ENCODE data around the gene MEOX1. TPM values are rescaled to one million over a fixed set of nuclear protein-coding genes. Genes with fewer than 3 reads are reported as not detected.

Gene MEOX1
- total RNA-seq, 2 donors from 2014 or later: 0.64 to 4.1 TPM

DNA sequence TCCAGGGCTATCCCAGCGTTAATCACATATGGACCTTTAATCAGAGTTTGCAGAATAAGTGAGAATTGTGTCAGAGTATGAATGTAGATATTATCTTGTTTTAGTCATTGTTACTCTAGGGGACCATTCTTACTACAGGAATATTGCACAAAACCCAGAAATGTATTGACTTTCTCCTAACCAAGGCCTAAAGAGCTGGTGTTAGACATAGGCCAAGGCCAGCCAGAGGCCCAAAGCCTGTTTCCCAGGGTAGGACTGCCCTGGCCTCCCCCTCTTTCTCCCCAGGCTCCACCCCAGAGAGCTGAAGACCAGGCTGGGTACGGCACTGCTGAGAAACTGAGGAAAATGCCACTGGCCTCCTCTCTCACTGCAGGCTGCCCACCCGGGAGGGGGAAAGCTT lies 41.9 kb upstream of the MEOX1 start:
- TF ChIP-seq, protein P1, sequence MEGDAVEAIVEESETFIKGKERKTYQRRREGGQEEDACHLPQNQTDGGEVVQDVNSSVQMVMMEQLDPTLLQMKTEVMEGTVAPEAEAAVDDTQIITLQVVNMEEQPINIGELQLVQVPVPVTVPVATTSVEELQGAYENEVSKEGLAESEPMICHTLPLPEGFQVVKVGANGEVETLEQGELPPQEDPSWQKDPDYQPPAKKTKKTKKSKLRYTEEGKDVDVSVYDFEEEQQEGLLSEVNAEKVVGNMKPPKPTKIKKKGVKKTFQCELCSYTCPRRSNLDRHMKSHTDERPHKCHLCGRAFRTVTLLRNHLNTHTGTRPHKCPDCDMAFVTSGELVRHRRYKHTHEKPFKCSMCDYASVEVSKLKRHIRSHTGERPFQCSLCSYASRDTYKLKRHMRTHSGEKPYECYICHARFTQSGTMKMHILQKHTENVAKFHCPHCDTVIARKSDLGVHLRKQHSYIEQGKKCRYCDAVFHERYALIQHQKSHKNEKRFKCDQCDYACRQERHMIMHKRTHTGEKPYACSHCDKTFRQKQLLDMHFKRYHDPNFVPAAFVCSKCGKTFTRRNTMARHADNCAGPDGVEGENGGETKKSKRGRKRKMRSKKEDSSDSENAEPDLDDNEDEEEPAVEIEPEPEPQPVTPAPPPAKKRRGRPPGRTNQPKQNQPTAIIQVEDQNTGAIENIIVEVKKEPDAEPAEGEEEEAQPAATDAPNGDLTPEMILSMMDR (IDR thresholded peaks at IDR 0.05): no peak
- Histone ChIP-seq H3K4me1 (no peaks in the 10 kb centered on the region), H3K36me3 (no peaks in the 10 kb centered on the region), H3K9ac (ENCODE audit: low read depth in 2 of 2, low read length in 2 of 2) (no peak overlapping the region), H3K27ac (no peak overlapping the region), H3K9me3 (no peaks in the 10 kb centered on the region), H3K27me3 (peaks cover 4% of the 10 kb centered on the region), H3K4me3 (no peak overlapping the region)
- DNase-seq: no peak
- intact Hi-C loops (cut with DNase I): no loop called here

DNA sequence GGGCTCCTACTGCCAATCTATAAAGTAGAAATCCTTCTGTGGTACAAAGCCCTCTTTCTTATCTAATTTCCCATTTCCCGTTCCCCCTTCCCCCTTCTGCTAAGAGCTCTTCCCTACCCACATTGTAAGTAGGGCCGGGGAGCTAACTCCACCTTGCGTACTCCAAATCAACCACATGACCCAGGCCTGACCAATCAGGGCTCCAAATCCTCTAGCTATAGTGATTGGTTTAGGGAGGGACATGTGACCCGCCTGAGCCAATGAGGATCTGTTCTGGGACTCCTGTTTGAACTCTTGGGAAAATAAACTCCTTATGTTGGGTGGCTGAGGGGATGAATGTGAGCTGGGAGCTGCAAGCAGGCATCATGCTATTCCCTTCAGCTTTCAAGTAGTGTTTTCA lies 40.9 kb upstream of the MEOX1 start:
- H3K9me3 ChIP-seq: no peaks in the 10 kb centered on the region
- no peaks in the 10 kb centered on the region for H3K36me3 ChIP-seq
- peaks cover 4% of the 10 kb centered on the region for H3K27me3 ChIP-seq
- TF ChIP-seq, protein P1 (IDR thresholded peaks at IDR 0.05): no peak
- H3K9ac ChIP-seq (ENCODE audit: low read depth in 2 of 2, low read length in 2 of 2): no peak overlapping the region
- no peak overlapping the region for H3K27ac ChIP-seq
- no peaks in the 10 kb centered on the region for H3K4me1 ChIP-seq
- no peak for DNase-seq
- H3K4me3 ChIP-seq: no peak overlapping the region
- intact Hi-C loops (cut with DNase I): no loop called here

DNA sequence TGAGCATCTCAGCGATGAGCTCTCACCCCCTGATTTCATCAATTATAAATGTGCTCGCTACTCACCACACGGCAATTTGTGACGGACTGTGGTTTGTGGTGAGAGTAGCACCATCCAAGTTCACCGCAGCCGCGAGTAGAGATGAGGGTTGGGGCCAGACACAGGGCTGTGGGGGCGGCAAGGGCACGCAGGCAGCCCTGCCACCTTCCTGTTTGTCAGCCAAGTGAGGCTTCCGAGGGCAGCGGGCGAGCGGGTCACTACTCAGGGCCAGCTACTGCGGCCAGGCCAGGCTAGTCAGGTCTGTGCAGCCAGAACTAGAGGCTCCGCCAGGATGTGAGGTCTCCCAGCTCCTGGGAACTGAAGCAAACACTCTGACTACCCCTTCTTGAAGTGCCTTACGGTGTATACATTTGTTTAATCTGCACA lies 39.6 kb upstream of the MEOX1 start:
- Histone ChIP-seq H3K4me1 (no peaks in the 10 kb centered on the region), H3K9me3 (no peaks in the 10 kb centered on the region), H3K4me3 (no peak overlapping the region), H3K27me3 (no peaks in the 10 kb centered on the region), H3K36me3 (no peaks in the 10 kb centered on the region), H3K9ac (ENCODE audit: low read depth in 2 of 2, low read length in 2 of 2) (no peak overlapping the region), H3K27ac (no peak overlapping the region)
- TF ChIP-seq, protein P1 (IDR thresholded peaks at IDR 0.05): no peak
- intact Hi-C loops (cut with DNase I): no loop called here
- no peak for DNase-seq

DNA sequence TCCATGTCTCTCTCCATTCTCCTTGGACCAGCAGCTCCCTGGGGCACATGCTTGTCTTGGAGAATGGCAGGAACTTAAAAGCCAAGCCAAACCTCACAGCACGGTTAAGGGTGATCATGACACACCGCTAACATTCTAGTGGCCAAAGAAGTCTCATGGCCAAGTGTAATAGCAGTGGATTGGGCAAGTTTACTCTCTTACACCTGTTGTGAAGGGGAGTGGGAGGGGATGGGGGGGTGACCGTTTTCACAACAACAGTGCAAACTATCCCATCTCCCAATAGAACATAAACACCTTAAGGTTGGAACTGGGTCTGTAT lies 37.7 kb upstream of the MEOX1 start:
- TF ChIP-seq, protein P1 (IDR thresholded peaks at IDR 0.05): no peak
- no peaks in the 10 kb centered on the region for H3K36me3 ChIP-seq
- H3K27ac ChIP-seq: no peak overlapping the region
- intact Hi-C loops (cut with DNase I): loop anchor here (10.0 kb wide), 1 partner anchor 65 kb away; no protein-coding TSS in a partner anchor
- no peak overlapping the region for H3K9ac ChIP-seq (ENCODE audit: low read depth in 2 of 2, low read length in 2 of 2)
- no peak overlapping the region for H3K4me3 ChIP-seq
- H3K27me3 ChIP-seq: no peaks in the 10 kb centered on the region
- no peaks in the 10 kb centered on the region for H3K9me3 ChIP-seq
- no peak for DNase-seq
- H3K4me1 ChIP-seq: no peaks in the 10 kb centered on the region

DNA sequence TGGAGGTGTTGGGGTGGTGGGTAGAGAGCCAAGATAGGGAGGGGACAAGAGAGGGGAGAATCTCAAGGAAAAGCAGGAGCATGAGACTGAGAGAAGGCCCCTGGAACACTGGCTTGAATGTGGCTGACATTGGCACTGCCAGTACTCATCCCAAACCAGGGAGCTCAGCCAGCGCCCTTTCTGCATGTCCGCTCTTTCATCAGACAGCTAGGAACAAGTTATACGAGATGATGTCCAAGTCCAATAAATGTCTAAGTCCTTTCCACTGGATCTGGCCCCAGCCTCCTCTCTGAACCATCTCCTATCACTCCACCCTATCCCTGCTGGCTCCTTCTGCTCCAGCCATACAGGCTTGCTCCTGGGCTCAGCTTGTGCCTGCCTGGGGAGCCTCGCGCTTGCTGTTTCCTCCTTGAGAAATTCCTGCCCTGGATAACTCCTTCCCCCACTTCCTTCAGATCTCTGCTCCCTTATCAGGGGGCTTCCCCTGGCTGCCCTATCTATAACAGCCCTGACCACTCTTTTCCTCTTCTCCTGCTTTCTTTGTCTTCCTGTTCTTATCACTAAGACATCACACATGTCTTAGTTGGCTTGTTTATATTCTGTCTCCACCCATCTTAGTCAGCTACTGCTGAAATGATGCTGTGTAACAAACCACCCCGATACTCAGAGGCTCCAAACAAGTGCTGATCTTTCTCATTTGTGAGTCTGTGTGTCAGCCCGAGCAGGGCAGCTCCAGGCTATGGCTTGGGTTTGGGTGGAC lies 37.1 kb upstream of the MEOX1 start:
- intact Hi-C loops (cut with DNase I): loop anchor here (10.0 kb wide), 1 partner anchor 64 kb away; no protein-coding TSS in a partner anchor
- no peak for DNase-seq
- H3K4me3 ChIP-seq: no peak overlapping the region
- H3K27ac ChIP-seq: no peak overlapping the region
- TF ChIP-seq, protein P1 (IDR thresholded peaks at IDR 0.05): no peak
- H3K4me1 ChIP-seq: no peaks in the 10 kb centered on the region
- H3K36me3 ChIP-seq: no peaks in the 10 kb centered on the region
- no peak overlapping the region for H3K9ac ChIP-seq (ENCODE audit: low read depth in 2 of 2, low read length in 2 of 2)
- no peaks in the 10 kb centered on the region for H3K9me3 ChIP-seq
- no peaks in the 10 kb centered on the region for H3K27me3 ChIP-seq
